ENCODE data around the gene HABP2. TPM values are rescaled to one million over a fixed set of nuclear protein-coding genes. Genes with fewer than 3 reads are reported as not detected.

Gene HABP2
- total and polyA plus RNA-seq, 2 experiments from 2014 or later, result 48.3 to 102 TPM

DNA sequence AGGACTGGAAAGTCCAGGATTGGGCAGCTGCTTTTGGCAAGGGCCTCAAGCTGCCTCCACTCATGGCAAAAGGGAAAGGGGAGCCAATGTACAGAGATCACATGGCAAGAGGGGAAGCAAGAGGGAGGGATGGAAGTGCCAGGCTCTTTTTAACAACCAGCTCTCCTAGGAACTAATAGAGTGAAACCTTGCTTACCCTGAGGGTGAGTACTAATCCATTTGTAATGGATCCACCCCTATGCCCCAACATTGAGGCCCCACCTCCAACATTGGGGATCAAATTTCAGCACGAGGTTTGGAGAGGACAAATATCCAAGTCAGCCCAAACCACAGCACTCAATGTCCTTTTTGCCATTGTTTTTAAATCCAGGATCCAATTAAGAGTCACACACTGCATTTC is 12.5 kb downstream of the HABP2 start:
- Histone ChIP-seq H3K27ac (no peak overlapping the region), H3K79me2 (peaks cover 28% of the 10 kb centered on the region), H3K36me3 (replicated peaks; ENCODE audit: insufficient read depth, low read depth) (no peaks in the 10 kb centered on the region), H3K9me3 (ENCODE audit: low read depth) (no peaks in the 10 kb centered on the region), H3K9me2 (replicated peaks; ENCODE audit: insufficient read depth) (no peaks in the 10 kb centered on the region), H3K4me3 (no peak overlapping the region), H4K20me1 (ENCODE audit: insufficient read depth, poor library complexity, severe bottlenecking) (no peaks in the 10 kb centered on the region), H3K27me3 (no peaks in the 10 kb centered on the region), H3K4me1 (ENCODE audit: insufficient read depth) (peaks cover 7% of the 10 kb centered on the region), H3K4me2 (no peak overlapping the region), H2AFZ (no peak overlapping the region)
- DNase-seq (ENCODE audit: low spot score), result no peak
- TF ChIP-seq CTCF (IDR thresholded peaks at IDR 0.05; ENCODE audit: poor library complexity), result no peak
- TF ChIP-seq EZH2 (IDR thresholded peaks at IDR 0.05; ENCODE audit: borderline replicate concordance), result no peak
- TF ChIP-seq EZH2phosphoT487 (IDR thresholded peaks at IDR 0.05; ENCODE audit: low read depth, severe bottlenecking, unreplicated experiment), result no peak
- 8% methylated on average over 1 of the region's 1 CpG for WGBS (ENCODE audit: low lambda C conversion rate, missing lambda C conversion rate)

DNA sequence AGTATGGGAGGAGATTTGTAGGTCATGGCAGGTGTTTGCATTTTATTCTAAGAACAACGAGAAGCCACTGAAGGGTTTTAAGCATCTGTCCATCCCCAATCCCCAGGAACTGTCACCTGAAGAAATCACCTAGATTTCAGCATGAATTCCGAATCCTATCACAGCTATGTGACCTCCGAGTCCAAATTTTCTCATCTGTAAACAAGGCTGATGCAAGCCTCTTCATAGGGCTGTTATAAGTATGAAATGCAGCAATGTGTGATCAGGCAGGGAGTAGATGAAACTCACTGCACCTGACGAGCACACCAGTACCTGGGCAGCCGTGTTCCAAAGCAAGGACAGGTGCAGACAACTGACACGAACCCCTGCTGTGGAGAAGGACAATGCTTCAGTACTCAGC is 14.0 kb downstream of the HABP2 start:
- peaks cover 6% of the 10 kb centered on the region for H3K4me1 ChIP-seq (ENCODE audit: insufficient read depth)
- no peaks in the 10 kb centered on the region for H3K9me3 ChIP-seq (ENCODE audit: low read depth)
- no peaks in the 10 kb centered on the region for H3K36me3 ChIP-seq (replicated peaks; ENCODE audit: insufficient read depth, low read depth)
- 72% methylated on average over 6 of the region's 6 CpGs for WGBS (ENCODE audit: low lambda C conversion rate, missing lambda C conversion rate)
- H3K79me2 ChIP-seq, result peaks cover 15% of the 10 kb centered on the region
- H3K9me2 ChIP-seq (replicated peaks; ENCODE audit: insufficient read depth), result no peaks in the 10 kb centered on the region
- H3K27ac ChIP-seq, result no peak overlapping the region
- no peaks in the 10 kb centered on the region for H3K27me3 ChIP-seq
- no peak for TF ChIP-seq EZH2phosphoT487 (IDR thresholded peaks at IDR 0.05; ENCODE audit: low read depth, severe bottlenecking, unreplicated experiment)
- TF ChIP-seq CTCF (IDR thresholded peaks at IDR 0.05; ENCODE audit: poor library complexity), result no peak
- TF ChIP-seq EZH2 (IDR thresholded peaks at IDR 0.05; ENCODE audit: borderline replicate concordance), result no peak
- no peaks in the 10 kb centered on the region for H4K20me1 ChIP-seq (ENCODE audit: insufficient read depth, poor library complexity, severe bottlenecking)
- no peak overlapping the region for H3K4me2 ChIP-seq
- no peak overlapping the region for H2AFZ ChIP-seq
- no peak for DNase-seq (ENCODE audit: low spot score)
- no peak overlapping the region for H3K4me3 ChIP-seq

GRCh38 chr10:113569576-113569975 is 16.7 kb downstream of the HABP2 start:
- 71% methylated on average over 8 of the region's 8 CpGs for WGBS (ENCODE audit: low lambda C conversion rate, missing lambda C conversion rate)
- no peak overlapping the region for H3K4me3 ChIP-seq
- H3K9me3 ChIP-seq (ENCODE audit: low read depth), result no peaks in the 10 kb centered on the region
- H3K36me3 ChIP-seq (replicated peaks; ENCODE audit: insufficient read depth, low read depth), result no peaks in the 10 kb centered on the region
- TF ChIP-seq EZH2phosphoT487 (IDR thresholded peaks at IDR 0.05; ENCODE audit: low read depth, severe bottlenecking, unreplicated experiment) (no peak), EZH2 (IDR thresholded peaks at IDR 0.05; ENCODE audit: borderline replicate concordance) (no peak), CTCF (IDR thresholded peaks at IDR 0.05; ENCODE audit: poor library complexity) (no peak)
- H3K27ac ChIP-seq, result no peak overlapping the region
- no peaks in the 10 kb centered on the region for H4K20me1 ChIP-seq (ENCODE audit: insufficient read depth, poor library complexity, severe bottlenecking)
- no peaks in the 10 kb centered on the region for H3K9me2 ChIP-seq (replicated peaks; ENCODE audit: insufficient read depth)
- DNase-seq (ENCODE audit: low spot score), result no peak
- no peak overlapping the region for H3K4me2 ChIP-seq
- H3K79me2 ChIP-seq, result peaks cover 15% of the 10 kb centered on the region
- H2AFZ ChIP-seq, result no peak overlapping the region
- no peaks in the 10 kb centered on the region for H3K4me1 ChIP-seq (ENCODE audit: insufficient read depth)
- H3K27me3 ChIP-seq, result no peaks in the 10 kb centered on the region
